Esophagus (tissue), 2 donors: ENCODE results near the gene TIGAR. TPM values are rescaled to one million over a fixed set of nuclear protein-coding genes. Genes with fewer than 3 reads are reported as not detected.

Experiments
- polyA plus RNA-seq, 2 donors: library from polyadenylated mRNA; stranded (reverse); fragments of 200-250 nt; gene quantifications; one replicate each; pipeline ENCODE4 v1.2.3, GENCODE V29; 2013
- donor health status: healthy with polysubstance abuse.
- donor health status: Bipolar disorder and iron deficiency.

TIGAR gene
- polyA plus RNA-seq, 2 donors: 2.4 to 5.3 TPM

Other genes with a start within 250 kb of the TIGAR start
- gene CCND2, start 47.5 kb upstream of the TIGAR start, polyA plus RNA-seq: 1 to 10 TPM; 5.7 to 6.1 TPM
- gene FGF23, start 58.5 kb downstream of the TIGAR start, polyA plus RNA-seq: not detected
- not detected for gene FGF6, start 124.6 kb downstream of the TIGAR start, polyA plus RNA-seq
- 1 to 10 TPM; 2.6 to 7.0 TPM for gene RAD51AP1, start 217.7 kb downstream of the TIGAR start, polyA plus RNA-seq
- 10 to 100 TPM; 27.1 to 34.7 TPM for gene DYRK4, start 241.0 kb downstream of the TIGAR start, polyA plus RNA-seq